ENCODE results near the gene NECAB3. TPM values are rescaled to one million over a fixed set of nuclear protein-coding genes. Genes with fewer than 3 reads are reported as not detected.

The NECAB3 gene
- total RNA-seq, 1 experiment from 2014 or later: 46.4 TPM

Other genes with a start within 250 kb of the NECAB3 start
- 12.0 TPM for gene SNTA1, start 230.7 kb downstream of the NECAB3 start, total RNA-seq (2021; ENCODE audit: unreplicated experiment)
- 16.3 TPM for gene CBFA2T2, start 184.3 kb downstream of the NECAB3 start, total RNA-seq (2021; ENCODE audit: unreplicated experiment)
- not detected for gene C20orf144, start 12.1 kb downstream of the NECAB3 start, total RNA-seq (2021; ENCODE audit: unreplicated experiment)
- not detected for gene ACTL10, start 7.5 kb downstream of the NECAB3 start, total RNA-seq (2021; ENCODE audit: unreplicated experiment)
- 64.2 TPM for gene E2F1, start 12.0 kb upstream of the NECAB3 start, total RNA-seq (2021; ENCODE audit: unreplicated experiment)
- gene PXMP4, start 45.9 kb upstream of the NECAB3 start, total RNA-seq (2021; ENCODE audit: unreplicated experiment): 12.0 TPM
- gene ZNF341, start 57.6 kb upstream of the NECAB3 start, total RNA-seq (2021; ENCODE audit: unreplicated experiment): 7.7 TPM
- gene CHMP4B, start 136.9 kb upstream of the NECAB3 start, total RNA-seq (2021; ENCODE audit: unreplicated experiment): 87.5 TPM

Data from Panc1 (cell line).